C1 segment of cervical spinal cord (tissue), 14 donors: ENCODE measurements around the gene LAMB1.
"Not testable (repeated sequence)": the region's sequence is repeated elsewhere in the genome, so short reads cannot be mapped to it uniquely, and the experiment has no call there.

ENCODE experiments used
- DNase-seq, 14 donors: peaks; one replicate each; lab custom pipeline; 2025; lab: John Stamatoyannopoulos, UW

LAMB1 gene

GRCh38 chr7:107918948-107919347 is 84.0 kb downstream of the LAMB1 start:
- no peak for DNase-seq

- no peak for DNase-seq
Observed at GRCh38 chr7:107917763-107918651, 85.0 kb downstream of the LAMB1 start.

- no peak for DNase-seq
Observed at GRCh38 chr7:107915541-107915940, 87.4 kb downstream of the LAMB1 start.

- DNase-seq, result no peak
Observed at GRCh38 chr7:107914831-107915230, 88.1 kb downstream of the LAMB1 start.

- DNase-seq, result no peak
Observed at GRCh38 chr7:107913851-107914250, 89.1 kb downstream of the LAMB1 start.

- no peak for DNase-seq
Observed at GRCh38 chr7:107911981-107912380, 91.0 kb downstream of the LAMB1 start.

GRCh38 chr7:107909445-107909844 is 93.5 kb downstream of the LAMB1 start:
- no peak for DNase-seq

- DNase-seq, result no peak
Observed at GRCh38 chr7:107907790-107908189, 95.2 kb downstream of the LAMB1 start.

GRCh38 chr7:107902381-107902780 is 100.6 kb downstream of the LAMB1 start:
- DNase-seq, result no peak

- no peak for DNase-seq
Observed at GRCh38 chr7:107900496-107901015, 102.4 kb downstream of the LAMB1 start.

GRCh38 chr7:107898997-107899594 is 103.9 kb downstream of the LAMB1 start:
- no peak for DNase-seq

- not testable (repeated sequence) for DNase-seq
Observed at GRCh38 chr7:107892367-107892741, 110.6 kb downstream of the LAMB1 start.

GRCh38 chr7:107891636-107892366 is 111.2 kb downstream of the LAMB1 start:
- DNase-seq, result no peak

- DNase-seq, result peak; percentile 50 to 93 (median 86)
Observed at GRCh38 chr7:107890962-107891635, 111.9 kb downstream of the LAMB1 start, which contains the start of gene DLD. DLD (plus strand) TSS chr7:107891183; CDS start chr7:107891251, 68 bp downstream.

- DNase-seq, result no peak
Observed at GRCh38 chr7:107890493-107890961, 112.4 kb downstream of the LAMB1 start.

GRCh38 chr7:107889992-107890391 is 113.0 kb downstream of the LAMB1 start:
- DNase-seq, result no peak

- DNase-seq, result not testable (repeated sequence)
Observed at GRCh38 chr7:107887827-107888226, 115.1 kb downstream of the LAMB1 start.

- DNase-seq, result no peak
Observed at GRCh38 chr7:107884066-107884818, 118.7 kb downstream of the LAMB1 start.

GRCh38 chr7:107882766-107883165 is 120.2 kb downstream of the LAMB1 start:
- DNase-seq, result no peak

GRCh38 chr7:107879400-107880035 is 123.4 kb downstream of the LAMB1 start:
- peak in 1 of 14 donors; percentile 10 for DNase-seq
